ENCODE measurements around the gene TFG.

TFG gene

GRCh38 chr3:100777271-100777670 is 68.0 kb downstream of the TFG start:
- no peak overlapping the region for H3K9ac ChIP-seq (ENCODE audit: low read length)
- DNase-seq (ENCODE audit: low read depth), result no peak
- no peaks in the 10 kb centered on the region for H3K27me3 ChIP-seq (replicated peaks; ENCODE audit: control insufficient read depth, insufficient read depth, low read length)
- peaks cover 19% of the 10 kb centered on the region for H3K4me1 ChIP-seq (ENCODE audit: control insufficient read depth, insufficient read depth, low read length)
- H3K4me3 ChIP-seq (ENCODE audit: low read length), result no peak overlapping the region
- peaks cover 24% of the 10 kb centered on the region for H3K36me3 ChIP-seq (ENCODE audit: control insufficient read depth, insufficient read depth, low read length, severe bottlenecking)
- H3K9me3 ChIP-seq (ENCODE audit: control insufficient read depth, low read length), result no peaks in the 10 kb centered on the region

- peaks cover 11% of the 10 kb centered on the region for H3K36me3 ChIP-seq (ENCODE audit: control insufficient read depth, insufficient read depth, low read length, severe bottlenecking)
- no peaks in the 10 kb centered on the region for H3K9me3 ChIP-seq (ENCODE audit: control insufficient read depth, low read length)
These were observed 70.2 kb downstream of the TFG start for GRCh38 chr3:100779480-100779879.

GRCh38 chr3:100780071-100780622 is 70.9 kb downstream of the TFG start:
- no peak overlapping the region for H3K4me3 ChIP-seq (ENCODE audit: low read length)
- no peaks in the 10 kb centered on the region for H3K27me3 ChIP-seq (replicated peaks; ENCODE audit: control insufficient read depth, insufficient read depth, low read length)
- H3K36me3 ChIP-seq (ENCODE audit: control insufficient read depth, insufficient read depth, low read length, severe bottlenecking), result peaks cover 13% of the 10 kb centered on the region
- no peak overlapping the region for H3K9ac ChIP-seq (ENCODE audit: low read length)
- peaks cover 29% of the 10 kb centered on the region for H3K4me1 ChIP-seq (ENCODE audit: control insufficient read depth, insufficient read depth, low read length)
- H3K9me3 ChIP-seq (ENCODE audit: control insufficient read depth, low read length), result peaks cover under 1% of the 10 kb centered on the region
- no peak for DNase-seq (ENCODE audit: low read depth)

More at GRCh38 chr3:100779480-100779879, 70.2 kb downstream of the TFG start:
- DNase-seq (ENCODE audit: low read depth), result no peak
- H3K4me3 ChIP-seq (ENCODE audit: low read length), result no peak overlapping the region
- H3K27me3 ChIP-seq (replicated peaks; ENCODE audit: control insufficient read depth, insufficient read depth, low read length), result no peaks in the 10 kb centered on the region
- H3K4me1 ChIP-seq (ENCODE audit: control insufficient read depth, insufficient read depth, low read length), result peaks cover 29% of the 10 kb centered on the region
- H3K9ac ChIP-seq (ENCODE audit: low read length), result no peak overlapping the region

DNA sequence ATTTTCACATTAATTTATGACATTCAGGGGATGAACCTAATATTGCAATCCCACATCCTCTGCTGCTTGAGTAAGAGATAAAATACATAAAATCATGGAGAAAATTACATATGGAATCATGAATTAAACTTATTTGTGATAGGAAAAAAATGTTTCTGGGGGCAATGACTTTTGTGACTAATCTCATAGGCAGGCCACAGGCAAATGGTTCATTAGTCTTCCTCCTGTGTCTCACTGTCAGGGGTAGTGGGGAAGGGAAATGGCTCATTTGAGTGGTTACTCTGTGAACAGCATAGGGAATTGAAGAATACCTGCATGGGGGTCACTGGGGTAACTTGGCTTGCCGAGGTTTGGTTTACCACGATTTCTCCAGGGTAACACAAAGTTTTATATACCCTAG is 72.0 kb downstream of the TFG start:
- Histone ChIP-seq H3K4me3 (ENCODE audit: low read length) (no peak overlapping the region), H3K36me3 (ENCODE audit: control insufficient read depth, insufficient read depth, low read length, severe bottlenecking) (peaks cover 24% of the 10 kb centered on the region), H3K9ac (ENCODE audit: low read length) (no peak overlapping the region), H3K27me3 (replicated peaks; ENCODE audit: control insufficient read depth, insufficient read depth, low read length) (no peaks in the 10 kb centered on the region), H3K4me1 (ENCODE audit: control insufficient read depth, insufficient read depth, low read length) (peaks cover 26% of the 10 kb centered on the region), H3K9me3 (ENCODE audit: control insufficient read depth, low read length) (peaks cover 12% of the 10 kb centered on the region)
- DNase-seq (ENCODE audit: low read depth), result no peak

GRCh38 chr3:100782348-100782747 is 73.1 kb downstream of the TFG start:
- peaks cover 15% of the 10 kb centered on the region for H3K4me1 ChIP-seq (ENCODE audit: control insufficient read depth, insufficient read depth, low read length)
- H3K4me3 ChIP-seq (ENCODE audit: low read length), result no peak overlapping the region
- H3K9ac ChIP-seq (ENCODE audit: low read length), result no peak overlapping the region
- H3K27me3 ChIP-seq (replicated peaks; ENCODE audit: control insufficient read depth, insufficient read depth, low read length), result no peaks in the 10 kb centered on the region
- peaks cover 13% of the 10 kb centered on the region for H3K9me3 ChIP-seq (ENCODE audit: control insufficient read depth, low read length)
- DNase-seq (ENCODE audit: low read depth), result no peak
- H3K36me3 ChIP-seq (ENCODE audit: control insufficient read depth, insufficient read depth, low read length, severe bottlenecking), result peaks cover 29% of the 10 kb centered on the region

- Histone ChIP-seq H3K9ac (ENCODE audit: low read length) (no peak overlapping the region), H3K9me3 (ENCODE audit: control insufficient read depth, low read length) (peaks cover 13% of the 10 kb centered on the region), H3K4me1 (ENCODE audit: control insufficient read depth, insufficient read depth, low read length) (peaks cover 11% of the 10 kb centered on the region), H3K36me3 (ENCODE audit: control insufficient read depth, insufficient read depth, low read length, severe bottlenecking) (peaks cover 28% of the 10 kb centered on the region), H3K4me3 (ENCODE audit: low read length) (no peak overlapping the region), H3K27me3 (replicated peaks; ENCODE audit: control insufficient read depth, insufficient read depth, low read length) (no peaks in the 10 kb centered on the region)
- DNase-seq (ENCODE audit: low read depth), result peak; percentile 45
These were observed 73.6 kb downstream of the TFG start for GRCh38 chr3:100782906-100783305.

- DNase-seq (ENCODE audit: low read depth), result no peak
- no peak overlapping the region for H3K4me3 ChIP-seq (ENCODE audit: low read length)
- no peaks in the 10 kb centered on the region for H3K27me3 ChIP-seq (replicated peaks; ENCODE audit: control insufficient read depth, insufficient read depth, low read length)
- H3K9me3 ChIP-seq (ENCODE audit: control insufficient read depth, low read length), result peaks cover 13% of the 10 kb centered on the region
- no peak overlapping the region for H3K9ac ChIP-seq (ENCODE audit: low read length)
- H3K4me1 ChIP-seq (ENCODE audit: control insufficient read depth, insufficient read depth, low read length), result peaks cover 11% of the 10 kb centered on the region
- H3K36me3 ChIP-seq (ENCODE audit: control insufficient read depth, insufficient read depth, low read length, severe bottlenecking), result peaks cover 31% of the 10 kb centered on the region
These were observed 74.3 kb downstream of the TFG start for GRCh38 chr3:100783619-100784018.

DNA sequence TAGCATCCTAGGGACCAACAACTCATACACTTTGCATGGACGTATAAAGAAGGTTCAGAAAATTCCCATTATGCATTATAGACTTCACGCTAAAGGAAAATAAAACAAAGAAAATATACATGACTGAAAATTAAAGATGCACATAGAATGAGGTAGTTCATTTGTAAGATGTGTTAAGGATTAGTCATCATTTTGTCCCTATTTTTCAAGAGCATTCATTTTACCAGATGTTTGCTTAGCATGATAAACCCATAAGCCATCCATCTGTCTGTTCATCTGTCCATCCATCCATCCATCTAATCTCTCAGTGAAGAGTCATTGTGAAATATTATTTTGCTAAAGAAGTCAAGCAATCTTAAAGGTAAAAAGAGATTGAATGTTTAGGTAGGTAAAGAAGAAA is 80.3 kb downstream of the TFG start:
- H3K4me1 ChIP-seq (ENCODE audit: control insufficient read depth, insufficient read depth, low read length), result no peaks in the 10 kb centered on the region
- DNase-seq (ENCODE audit: low read depth), result no peak
- peaks cover 13% of the 10 kb centered on the region for H3K9me3 ChIP-seq (ENCODE audit: control insufficient read depth, low read length)
- H3K4me3 ChIP-seq (ENCODE audit: low read length), result no peak overlapping the region
- H3K9ac ChIP-seq (ENCODE audit: low read length), result no peak overlapping the region
- no peaks in the 10 kb centered on the region for H3K27me3 ChIP-seq (replicated peaks; ENCODE audit: control insufficient read depth, insufficient read depth, low read length)
- peaks cover 45% of the 10 kb centered on the region for H3K36me3 ChIP-seq (ENCODE audit: control insufficient read depth, insufficient read depth, low read length, severe bottlenecking)

- no peaks in the 10 kb centered on the region for H3K27me3 ChIP-seq (replicated peaks; ENCODE audit: control insufficient read depth, insufficient read depth, low read length)
- peak overlapping the region; percentile 6 for H3K4me3 ChIP-seq (ENCODE audit: low read length)
- H3K9ac ChIP-seq (ENCODE audit: low read length), result no peak overlapping the region
- no peaks in the 10 kb centered on the region for H3K4me1 ChIP-seq (ENCODE audit: control insufficient read depth, insufficient read depth, low read length)
- DNase-seq (ENCODE audit: low read depth), result peak; percentile 58
- no peaks in the 10 kb centered on the region for H3K36me3 ChIP-seq (ENCODE audit: control insufficient read depth, insufficient read depth, low read length, severe bottlenecking)
- no peaks in the 10 kb centered on the region for H3K9me3 ChIP-seq (ENCODE audit: control insufficient read depth, low read length)
These were observed 87.3 kb downstream of the TFG start for GRCh38 chr3:100796556-100796955.

DNA sequence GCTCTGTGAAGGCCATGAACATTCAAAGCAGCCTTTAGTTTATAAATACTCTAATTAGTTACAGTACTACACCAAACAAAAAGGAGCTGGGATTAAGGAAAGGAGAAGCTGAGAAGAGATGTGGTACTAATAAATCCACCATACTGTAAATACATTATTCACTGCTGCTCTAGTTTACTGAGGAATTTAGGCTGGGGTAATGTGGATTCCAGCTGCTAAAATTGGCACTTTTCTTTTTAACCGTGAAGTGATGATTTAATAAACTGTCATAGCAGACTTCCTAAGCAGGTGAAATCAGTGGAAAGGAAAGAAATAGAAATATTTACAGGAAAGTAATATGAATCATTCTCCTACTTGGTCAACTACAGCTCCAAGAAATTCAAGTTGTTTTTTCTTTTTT is 88.7 kb downstream of the TFG start:
- no peak for DNase-seq (ENCODE audit: low read depth)
- H3K9ac ChIP-seq (ENCODE audit: low read length), result no peak overlapping the region
- no peaks in the 10 kb centered on the region for H3K4me1 ChIP-seq (ENCODE audit: control insufficient read depth, insufficient read depth, low read length)
- no peaks in the 10 kb centered on the region for H3K27me3 ChIP-seq (replicated peaks; ENCODE audit: control insufficient read depth, insufficient read depth, low read length)
- H3K9me3 ChIP-seq (ENCODE audit: control insufficient read depth, low read length), result no peaks in the 10 kb centered on the region
- no peak overlapping the region for H3K4me3 ChIP-seq (ENCODE audit: low read length)
- H3K36me3 ChIP-seq (ENCODE audit: control insufficient read depth, insufficient read depth, low read length, severe bottlenecking), result peaks cover 4% of the 10 kb centered on the region
